ENCODE results near the gene RBM10.

DNA sequence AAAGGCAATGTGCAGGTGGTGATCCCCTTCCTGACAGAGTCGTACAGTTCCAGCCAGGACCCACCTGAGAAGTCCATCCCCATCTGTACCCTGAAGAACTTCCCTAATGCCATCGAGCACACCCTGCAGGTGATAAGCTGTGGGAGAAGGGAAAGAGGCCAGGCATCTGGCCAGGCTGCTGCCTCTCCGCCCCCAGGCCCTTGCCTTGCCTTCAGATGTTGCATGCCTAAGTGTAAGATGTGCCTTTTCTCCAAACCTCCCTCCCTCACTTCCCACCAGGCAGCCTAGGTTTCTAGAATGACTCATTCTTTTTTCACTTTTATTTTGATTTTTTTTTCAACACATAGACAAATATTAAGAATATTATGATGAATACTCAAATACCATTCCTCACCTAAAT lies 61.3 kb downstream of the RBM10 start:
- TF ChIP-seq, protein P1, sequence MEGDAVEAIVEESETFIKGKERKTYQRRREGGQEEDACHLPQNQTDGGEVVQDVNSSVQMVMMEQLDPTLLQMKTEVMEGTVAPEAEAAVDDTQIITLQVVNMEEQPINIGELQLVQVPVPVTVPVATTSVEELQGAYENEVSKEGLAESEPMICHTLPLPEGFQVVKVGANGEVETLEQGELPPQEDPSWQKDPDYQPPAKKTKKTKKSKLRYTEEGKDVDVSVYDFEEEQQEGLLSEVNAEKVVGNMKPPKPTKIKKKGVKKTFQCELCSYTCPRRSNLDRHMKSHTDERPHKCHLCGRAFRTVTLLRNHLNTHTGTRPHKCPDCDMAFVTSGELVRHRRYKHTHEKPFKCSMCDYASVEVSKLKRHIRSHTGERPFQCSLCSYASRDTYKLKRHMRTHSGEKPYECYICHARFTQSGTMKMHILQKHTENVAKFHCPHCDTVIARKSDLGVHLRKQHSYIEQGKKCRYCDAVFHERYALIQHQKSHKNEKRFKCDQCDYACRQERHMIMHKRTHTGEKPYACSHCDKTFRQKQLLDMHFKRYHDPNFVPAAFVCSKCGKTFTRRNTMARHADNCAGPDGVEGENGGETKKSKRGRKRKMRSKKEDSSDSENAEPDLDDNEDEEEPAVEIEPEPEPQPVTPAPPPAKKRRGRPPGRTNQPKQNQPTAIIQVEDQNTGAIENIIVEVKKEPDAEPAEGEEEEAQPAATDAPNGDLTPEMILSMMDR (IDR thresholded peaks at IDR 0.05; ENCODE audit: insufficient read depth, low read depth, low read length): no peak
- TF ChIP-seq EZH2 (IDR thresholded peaks at IDR 0.05; ENCODE audit: insufficient read depth, low read length): no peak

All from astrocyte (in vitro differentiated cells and primary cell).